ENCODE results near the gene PNMT.
"Not testable (repeated sequence)": the region's sequence is repeated elsewhere in the genome, so short reads cannot be mapped to it uniquely, and the experiment has no call there.

Gene PNMT

DNA sequence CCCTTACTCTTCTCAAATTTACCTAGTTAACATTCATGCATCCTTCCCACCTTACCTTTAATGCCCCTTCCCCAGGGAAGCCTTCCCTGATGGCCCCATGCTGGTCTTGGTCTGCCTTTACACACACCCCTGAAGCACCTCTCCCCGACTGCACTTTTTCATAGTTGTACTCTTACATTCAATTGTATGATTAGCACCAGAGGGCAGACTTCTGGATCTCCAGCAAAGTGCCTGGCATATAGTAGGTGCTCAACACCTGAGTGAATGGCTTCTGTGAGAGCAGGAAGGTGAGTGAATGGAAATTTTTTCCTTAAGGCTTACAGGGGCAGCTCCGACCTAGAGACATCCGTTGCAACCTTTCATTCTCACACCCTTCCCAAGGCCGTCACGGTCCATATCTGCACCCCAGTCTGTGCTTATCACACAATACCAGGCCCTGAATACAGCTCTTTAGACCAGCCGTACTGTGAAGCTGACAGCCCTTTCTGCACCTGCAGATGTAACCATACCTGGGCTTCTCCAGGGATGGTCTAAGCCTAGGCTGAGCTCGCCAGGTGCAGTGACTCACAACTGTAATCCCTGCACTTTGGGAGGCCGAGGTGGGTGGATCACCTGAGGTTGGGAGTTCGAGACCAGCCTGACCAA lies 15.2 kb downstream of the PNMT start:
- DNase-seq = no peak

DNA sequence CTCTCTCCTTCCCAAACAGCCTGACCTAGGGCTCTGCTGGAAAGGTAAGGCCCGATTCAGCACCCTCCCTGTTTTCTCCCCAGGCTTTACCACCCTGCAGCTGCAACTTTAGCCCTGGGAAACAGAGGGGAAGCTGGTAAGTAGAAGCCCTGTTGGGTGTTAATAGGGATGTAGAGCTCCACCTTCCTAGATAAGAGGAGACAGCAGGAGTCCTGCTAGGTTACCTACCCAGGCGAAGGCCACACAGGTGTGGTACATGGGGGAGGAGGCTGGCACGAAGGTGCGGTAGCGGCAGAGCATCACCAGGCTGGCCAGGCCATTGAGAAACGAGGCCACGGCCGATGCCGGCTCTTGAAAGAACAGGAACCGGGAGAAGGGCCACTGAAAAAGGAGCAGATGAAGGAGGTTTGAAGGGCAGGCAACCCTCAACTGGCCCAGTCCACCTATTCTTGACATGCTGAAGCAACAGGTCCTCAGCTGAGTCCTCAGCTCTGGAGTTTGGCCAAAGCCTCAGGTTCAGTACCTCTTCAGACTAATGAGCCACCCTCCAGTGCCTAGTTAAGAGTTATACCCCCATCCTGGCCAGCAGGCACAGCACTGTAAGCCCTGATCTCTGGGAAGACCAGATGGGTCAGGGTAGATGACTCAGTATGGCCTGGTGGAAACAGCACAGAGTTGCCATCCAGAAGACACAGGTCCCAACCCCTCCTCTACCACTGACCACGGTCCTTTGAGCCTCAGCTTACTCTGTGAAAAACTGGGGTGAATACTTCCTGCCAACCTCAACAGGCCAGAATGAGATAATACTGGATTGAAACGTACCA lies 16.3 kb downstream of the PNMT start:
- DNase-seq = no peak

DNA sequence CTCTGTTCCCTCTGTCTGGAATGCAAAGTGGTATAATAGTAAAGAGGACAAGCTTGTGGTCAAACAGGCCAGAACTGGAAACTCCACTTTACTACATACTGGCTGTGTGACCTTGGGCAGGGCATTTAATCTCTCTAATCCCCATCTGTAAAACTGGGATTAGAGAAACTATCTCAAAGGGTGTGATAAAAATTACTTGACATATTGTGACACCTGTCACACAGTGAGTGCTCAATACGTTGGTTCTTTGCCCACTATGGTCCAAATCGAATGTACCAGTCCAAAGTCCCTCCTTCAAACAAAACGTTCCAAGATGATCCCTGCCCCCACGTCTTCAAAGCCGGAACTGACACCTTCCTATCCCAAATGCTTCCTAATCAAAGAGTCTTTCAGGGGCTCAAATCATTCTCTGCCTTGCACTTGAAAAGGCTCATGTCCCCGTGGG lies 18.9 kb downstream of the PNMT start:
- DNase-seq = no peak

DNA sequence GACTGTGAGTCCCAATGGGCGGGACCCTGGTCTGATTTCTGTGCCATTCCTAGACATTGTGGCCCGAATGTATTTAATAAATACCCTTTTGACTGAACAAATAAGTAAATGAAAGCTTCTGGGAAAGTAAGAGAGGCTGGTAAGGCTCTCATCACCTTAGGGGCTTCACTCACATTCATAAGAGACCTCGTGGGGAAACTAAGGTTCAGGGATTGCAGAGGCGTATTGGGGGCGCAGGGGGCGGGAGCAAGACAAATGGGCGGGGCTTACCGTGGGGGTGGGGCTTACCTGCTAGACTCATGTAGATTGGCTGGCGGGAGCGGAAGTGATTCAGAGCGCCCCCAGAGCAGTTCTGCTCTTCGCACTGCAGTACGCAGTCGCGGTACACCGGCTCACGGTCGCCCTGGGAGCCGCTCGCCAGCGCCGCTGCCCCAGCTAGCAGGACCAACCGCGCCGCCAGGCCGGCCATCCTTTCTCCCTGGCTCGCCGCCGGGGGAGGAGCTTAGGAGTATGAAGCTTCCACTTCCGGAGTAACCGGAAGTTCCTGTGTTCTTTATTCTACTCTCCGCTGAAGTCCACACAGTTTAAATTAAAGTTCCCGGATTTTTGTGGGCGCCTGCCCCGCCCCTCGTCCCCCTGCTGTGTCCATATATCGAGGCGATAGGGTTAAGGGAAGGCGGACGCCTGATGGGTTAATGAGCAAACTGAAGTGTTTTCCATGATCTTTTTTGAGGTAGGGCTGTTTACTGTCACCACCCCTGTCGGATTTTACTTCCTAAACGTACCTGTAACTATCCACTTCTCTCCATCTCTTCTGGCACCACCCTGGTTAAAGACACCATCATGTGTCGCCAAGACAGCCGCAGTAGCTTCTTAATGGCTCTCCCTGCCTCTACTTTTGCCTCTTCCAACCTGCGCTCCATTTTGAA lies 19.6 kb downstream of the PNMT start, which contains the start of gene PGAP3:
PGAP3 (minus strand) TSS at position 512 of the 929 bp plus-strand sequence; CDS start at position 469, 43 bp downstream.
- peak; percentile 26 to 96 (median 83) for DNase-seq

DNA sequence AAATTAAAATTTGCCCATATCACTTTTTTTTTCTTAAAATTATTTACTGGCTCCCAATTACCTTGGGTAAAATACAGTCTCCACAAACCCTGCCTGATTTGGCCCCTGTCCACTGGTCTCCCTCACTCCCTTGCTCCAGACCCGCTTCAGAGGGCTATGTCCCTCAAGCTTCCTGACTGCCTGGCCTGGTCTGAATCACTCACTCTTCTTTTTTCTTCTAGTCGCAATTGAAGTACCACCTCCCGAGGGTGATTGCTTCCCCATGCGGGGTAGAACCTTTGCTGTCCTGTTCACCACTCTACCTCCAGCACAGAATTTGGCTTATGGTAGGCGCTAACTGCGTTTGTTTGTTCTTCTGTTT lies 20.2 kb downstream of the PNMT start:
- no peak for DNase-seq

DNA sequence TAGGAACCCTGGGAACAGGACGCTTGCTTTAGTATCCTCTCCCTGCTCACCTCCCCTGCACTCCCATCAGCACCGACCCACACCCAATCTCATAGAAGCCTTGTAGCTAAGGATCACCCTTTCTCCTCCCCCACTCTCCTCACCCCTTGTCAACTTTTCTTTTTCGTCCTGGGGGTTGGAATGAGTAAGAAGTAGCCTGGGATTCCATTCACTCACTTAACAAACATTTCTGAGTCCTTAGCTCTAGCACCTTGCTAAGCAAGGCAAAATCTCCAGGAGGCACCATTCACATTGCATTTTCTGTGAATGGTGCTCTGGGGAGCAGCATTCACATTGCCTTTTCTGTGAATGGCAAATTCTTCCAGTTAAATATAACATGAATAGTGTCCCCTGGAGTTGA lies 20.7 kb downstream of the PNMT start:
- no peak for DNase-seq

DNA sequence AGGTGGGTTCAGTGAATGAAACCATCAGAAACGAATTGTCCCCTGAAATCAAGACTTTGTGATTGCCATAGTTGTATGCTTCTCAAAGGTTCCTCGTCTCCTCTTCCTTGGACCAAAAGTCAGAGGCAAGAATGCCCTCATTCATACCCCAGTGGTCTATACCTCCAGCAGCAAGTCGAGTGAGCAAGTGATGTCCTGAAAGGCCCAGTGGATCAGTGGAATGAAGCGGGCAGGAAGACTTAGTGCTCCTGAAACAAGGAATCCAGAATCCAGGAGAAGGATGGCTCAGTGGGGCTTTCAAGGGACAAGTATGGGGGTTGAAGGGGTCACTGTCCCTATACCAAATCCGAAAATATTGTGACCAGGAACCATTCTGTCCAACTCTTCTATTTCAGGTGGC lies 26.3 kb downstream of the PNMT start:
- no peak for DNase-seq

DNA sequence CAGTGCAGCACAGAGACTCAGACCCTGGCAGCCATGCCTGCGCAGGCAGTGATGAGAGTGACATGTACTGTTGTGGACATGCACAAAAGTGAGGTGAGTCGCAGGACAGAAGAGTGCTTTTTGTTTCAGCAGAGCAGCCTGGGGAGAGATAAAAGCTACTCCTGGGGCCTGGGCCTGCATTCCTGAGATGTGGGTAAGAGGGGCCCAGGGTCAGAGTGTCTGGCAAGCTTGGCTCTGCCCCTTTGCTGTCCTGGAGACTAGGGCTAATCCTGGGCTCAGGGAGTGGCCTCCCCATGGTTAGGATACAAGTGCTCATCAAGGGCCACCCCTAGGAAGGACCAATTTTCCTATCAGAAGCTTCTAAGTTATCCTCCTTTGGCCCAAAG lies 26.8 kb downstream of the PNMT start:
- DNase-seq = no peak

DNA sequence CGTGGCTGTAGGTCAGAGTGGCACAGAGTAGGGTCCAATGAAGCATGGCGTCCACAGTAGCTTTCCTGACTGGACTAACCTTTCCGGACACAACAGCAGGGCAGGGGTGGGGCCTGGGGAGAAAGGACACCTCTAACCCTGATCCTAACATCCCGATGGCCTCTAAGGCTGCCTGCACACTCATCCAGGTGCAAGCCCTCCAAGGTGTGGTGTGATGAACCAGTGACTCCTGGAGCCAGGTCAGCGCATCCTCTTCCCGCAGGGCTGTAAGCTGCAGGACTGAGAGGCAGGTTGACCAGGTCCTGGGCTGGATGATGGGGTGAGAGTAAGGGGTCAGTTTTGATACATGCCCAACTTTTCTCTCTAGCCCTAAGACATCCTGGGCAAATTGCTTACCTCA lies 28.5 kb downstream of the PNMT start:
- no peak for DNase-seq

DNA sequence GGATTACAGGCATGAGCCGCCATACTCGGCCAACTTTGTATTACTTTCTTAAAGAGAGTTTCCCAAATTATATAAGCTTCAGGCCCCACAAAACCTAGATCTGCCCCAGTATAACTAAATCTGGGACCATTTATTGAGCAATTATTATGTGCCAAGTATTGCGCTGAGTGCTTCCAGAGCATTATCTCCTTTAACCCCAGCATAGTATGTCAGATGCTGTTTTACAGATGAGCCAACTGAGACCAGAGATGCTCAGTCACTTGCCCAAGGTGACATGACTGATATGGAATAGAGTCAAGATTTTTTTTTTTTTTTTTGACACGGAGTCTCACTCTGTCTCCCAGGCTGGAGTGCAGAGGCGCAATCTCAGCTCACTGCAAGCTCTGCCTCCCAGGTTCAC lies 29.7 kb downstream of the PNMT start:
- no peak for DNase-seq

DNA sequence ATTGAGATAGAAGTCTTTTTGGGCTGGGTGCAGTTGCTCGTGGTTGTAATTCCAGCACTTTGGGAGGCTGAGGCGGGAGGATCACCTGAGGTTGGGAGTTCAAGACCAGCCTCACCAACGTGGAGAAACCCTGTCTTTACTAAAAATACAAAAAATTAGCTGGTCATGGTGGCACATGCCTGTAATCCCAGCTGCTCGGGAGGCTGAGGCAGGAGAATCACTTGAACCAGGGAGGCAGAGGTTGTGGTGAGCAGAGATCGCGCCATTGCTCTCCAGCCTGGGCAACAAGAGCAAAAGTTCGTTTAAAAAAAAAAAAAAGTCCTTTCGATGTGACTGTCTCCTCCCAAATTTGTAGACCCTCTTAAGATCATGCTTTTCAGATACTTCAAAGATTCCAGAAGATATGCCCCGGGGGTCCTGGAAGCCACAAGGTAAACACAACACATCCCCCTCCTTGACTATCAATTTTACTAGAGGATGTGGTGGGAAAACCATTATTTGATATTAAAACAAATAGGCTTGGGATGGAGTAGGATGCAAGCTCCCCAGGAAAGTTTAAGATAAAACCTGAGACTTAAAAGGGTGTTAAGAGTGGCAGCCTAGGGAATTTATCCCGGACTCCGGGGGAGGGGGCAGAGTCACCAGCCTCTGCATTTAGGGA lies 31.0 kb downstream of the PNMT start:
- DNase-seq = not testable (repeated sequence)

DNA sequence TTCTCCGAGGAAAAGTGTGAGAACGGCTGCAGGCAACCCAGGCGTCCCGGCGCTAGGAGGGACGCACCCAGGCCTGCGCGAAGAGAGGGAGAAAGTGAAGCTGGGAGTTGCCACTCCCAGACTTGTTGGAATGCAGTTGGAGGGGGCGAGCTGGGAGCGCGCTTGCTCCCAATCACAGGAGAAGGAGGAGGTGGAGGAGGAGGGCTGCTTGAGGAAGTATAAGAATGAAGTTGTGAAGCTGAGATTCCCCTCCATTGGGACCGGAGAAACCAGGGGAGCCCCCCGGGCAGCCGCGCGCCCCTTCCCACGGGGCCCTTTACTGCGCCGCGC lies 31.5 kb downstream of the PNMT start, which contains the start of gene ERBB2:
ERBB2 (plus strand) TSS at position 247 of the 330 bp plus-strand sequence. CDS start 175 bp downstream, outside the sequence.
- DNase-seq = peak in 11 of 58 donors; percentile 1 to 42 (median 16)

DNA sequence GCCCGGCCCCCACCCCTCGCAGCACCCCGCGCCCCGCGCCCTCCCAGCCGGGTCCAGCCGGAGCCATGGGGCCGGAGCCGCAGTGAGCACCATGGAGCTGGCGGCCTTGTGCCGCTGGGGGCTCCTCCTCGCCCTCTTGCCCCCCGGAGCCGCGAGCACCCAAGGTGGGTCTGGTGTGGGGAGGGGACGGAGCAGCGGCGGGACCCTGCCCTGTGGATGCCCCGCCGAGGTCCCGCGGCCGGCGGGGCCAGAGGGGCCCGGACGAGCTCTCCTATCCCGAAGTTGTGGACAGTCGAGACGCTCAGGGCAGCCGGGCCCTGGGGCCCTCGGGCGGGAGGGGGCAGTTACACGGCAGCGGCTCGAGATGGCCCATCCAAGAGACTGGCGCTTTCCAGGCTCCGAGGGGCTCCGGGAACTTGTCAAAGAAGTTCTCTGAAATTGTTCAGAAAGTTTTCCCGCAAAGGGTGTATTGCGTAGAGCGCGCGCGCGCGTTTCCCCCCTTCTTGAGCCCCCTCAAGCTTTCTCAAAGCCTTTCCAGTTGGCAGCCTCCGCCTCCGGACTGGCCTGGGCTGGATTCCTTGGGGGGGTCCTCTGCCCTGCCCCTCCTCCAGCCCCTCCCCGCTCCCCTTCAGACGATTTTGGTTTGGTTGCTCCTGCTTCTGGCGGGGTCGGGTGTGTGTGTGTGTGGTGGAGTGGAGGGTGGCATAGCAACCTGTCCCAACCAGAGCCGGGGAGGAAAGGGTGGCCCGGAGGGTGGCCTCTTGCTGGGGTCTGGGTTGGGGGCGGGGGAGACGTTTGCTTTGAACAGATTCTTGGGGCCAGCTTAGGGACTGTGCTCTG lies 32.1 kb downstream of the PNMT start:
- DNase-seq = no peak

DNA sequence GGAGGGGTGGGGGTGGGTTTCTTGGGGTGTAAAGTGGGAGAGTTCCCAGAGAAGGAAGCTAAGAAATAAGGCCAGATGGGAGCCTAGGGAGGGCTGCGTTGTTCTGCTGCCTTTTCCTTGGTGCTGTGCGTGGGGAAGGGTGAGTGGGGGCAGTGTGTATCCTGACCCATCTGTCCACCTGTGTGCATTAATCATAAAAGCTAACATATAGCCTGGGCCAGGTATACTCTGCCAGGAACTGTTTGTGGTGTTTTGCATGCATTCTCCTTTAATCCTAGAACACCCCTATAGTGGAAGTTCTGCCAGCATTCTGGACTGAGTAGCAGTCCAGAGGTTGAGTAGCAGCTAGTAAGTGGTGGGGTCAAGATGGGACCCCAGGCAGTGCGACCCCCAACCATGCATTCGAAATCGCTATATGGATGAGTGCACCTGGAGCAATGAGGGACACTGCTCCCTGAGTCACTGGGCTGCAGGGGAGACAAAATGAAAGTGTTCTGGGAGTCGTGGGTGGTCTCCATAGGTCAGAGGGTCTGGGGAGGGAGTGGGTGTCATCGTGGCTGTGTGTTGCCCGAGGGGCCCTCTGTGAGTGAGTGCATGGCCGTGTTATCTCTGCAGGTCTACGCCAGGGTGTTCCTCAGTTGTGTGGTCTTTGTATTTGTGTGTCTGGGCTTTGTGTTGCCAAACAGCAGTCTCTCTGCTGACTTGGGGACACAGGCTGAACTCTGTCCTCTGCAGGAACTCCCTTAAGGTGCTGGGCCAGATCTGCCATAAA lies 32.9 kb downstream of the PNMT start:
- DNase-seq = no peak

DNA sequence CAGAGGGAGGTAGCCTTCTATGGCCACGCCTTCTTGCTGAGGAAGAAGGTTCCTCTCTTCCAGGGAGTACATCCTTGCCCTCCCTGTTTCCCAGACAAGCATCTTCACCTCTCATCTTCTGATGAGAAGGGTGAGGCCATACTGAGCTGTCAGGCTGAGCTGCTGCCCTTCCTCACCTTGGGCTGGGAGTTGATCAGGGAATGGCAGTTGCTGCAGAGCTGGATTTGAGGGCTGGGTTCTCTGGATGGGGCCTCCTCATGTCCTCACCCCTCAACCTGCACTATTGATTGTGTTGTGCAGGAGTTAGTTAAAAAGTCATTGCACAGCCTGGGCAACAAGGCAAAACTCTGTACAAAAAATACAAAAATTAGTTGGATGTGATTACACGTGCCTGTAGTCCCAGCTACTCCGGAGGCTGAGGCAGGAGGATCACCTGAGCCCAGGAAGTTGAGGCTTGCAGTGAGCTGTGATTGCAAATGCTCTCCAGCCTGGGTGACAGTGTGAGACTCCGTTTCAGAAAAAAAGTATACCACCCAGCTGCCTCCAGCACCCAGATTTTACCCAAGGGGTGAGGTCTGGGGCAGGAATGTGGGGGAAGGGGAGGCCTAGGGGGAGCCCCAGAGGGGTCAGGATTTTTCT lies 33.6 kb downstream of the PNMT start:
- DNase-seq = no peak

DNA sequence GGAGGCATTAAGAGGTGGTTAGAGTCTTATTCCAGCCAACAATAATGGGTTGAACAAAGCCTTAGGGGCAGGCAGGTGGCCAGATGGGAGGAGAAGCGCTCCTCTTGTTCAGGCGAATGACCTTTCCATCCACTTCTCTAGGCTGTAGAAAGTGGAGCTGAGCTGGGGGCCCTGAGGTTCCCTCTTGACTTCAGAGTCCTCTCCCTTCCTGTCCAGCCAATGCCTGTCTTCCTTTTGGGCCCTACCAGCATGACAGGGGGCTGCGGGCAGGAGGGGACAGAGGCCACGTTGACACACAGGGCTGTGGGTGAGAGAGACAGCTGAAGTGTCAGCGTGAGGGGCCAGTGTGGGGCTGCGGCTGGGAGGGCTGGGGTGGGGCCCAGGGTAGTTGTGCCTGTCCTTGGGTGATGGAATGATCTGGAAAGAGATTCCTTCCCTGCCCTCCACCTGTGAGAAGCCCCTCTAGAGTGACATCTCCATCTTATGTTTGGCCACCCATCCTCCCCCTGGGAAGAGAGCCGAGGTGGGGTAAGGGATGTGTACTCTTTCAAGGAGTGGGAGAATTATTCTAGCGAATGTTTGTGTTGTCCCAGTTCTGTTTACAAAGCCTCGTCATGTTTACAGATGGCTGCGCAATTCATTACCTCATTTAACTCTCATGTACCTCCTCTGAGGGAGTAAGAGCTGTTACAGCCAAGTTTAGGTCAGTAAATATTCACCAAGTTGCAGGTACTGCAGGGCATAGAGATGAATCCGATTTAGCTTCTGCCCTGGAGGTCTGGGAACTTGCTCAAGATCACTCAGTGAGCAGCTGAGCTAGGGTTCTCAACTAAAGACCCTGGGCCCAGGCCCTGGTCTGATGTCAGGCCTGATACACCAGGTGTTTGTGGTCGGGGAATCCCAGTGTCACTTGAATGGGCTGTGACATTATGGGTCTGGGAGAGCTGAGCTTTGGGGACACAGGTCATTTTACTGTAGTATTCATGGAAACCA lies 34.9 kb downstream of the PNMT start:
- DNase-seq = no peak

DNA sequence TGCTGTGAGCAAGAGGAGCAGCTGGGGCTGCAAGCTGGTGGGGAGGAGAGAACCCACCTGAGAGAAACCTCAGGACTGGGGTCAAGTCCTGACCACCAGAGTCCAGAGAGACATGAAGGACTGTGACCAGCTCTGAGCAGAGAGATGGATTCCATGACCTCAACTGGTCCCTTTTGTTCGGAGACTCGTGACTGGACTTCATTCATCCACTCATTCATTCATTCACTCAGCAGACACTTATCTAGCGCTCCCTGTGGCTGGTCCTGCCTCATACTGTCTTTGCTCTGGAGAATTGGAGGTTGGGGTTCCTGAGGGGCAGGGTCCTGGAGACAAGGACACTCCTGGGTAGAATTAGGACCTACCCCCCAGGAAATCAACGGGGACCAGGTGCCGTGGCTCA lies 35.7 kb downstream of the PNMT start:
- no peak for DNase-seq
